Psoas muscle (tissue), 8 donors: Measurements from ENCODE around the gene FNDC3B. TPM values are rescaled to one million over a fixed set of nuclear protein-coding genes. Genes with fewer than 3 reads are reported as not detected.

Experiments
- ATAC-seq, 4 donors: fragments of 200-7000 bp; cut with Tn5 transposase; one replicate each; pipeline ENCODE4 v1.9.1; 2020; ENCODE audit warnings: moderate library complexity in 3 of 4, mild to moderate bottlenecking in 2 of 4
- DNase-seq, 2 donors: peaks; one replicate each; pipeline ENCODE4 v3.0.0-alpha.2; 2020
- H3K27ac ChIP-seq: fragments of 200-600 bp; one replicate; pipeline ENCODE4 v1.8.0; 2022
- H3K27me3 ChIP-seq, 3 donors: fragments of 200-600 bp in 1 of 3; one replicate each; pipeline versions ENCODE4 v1.6.1 to v1.8.0; 2013 to 2022; ENCODE audit warnings: low read length in 2 of 3, mild to moderate bottlenecking in 2 of 3, moderate library complexity in 1 of 3; ENCODE audit not compliant: insufficient read depth in 3 of 3
- H3K36me3 ChIP-seq, 2 donors: fragments of 200-600 bp in 1 of 2; one replicate each; pipeline versions ENCODE4 v1.6.1 to v1.8.0; 2013 to 2022; ENCODE audit warnings: low read depth in 1 of 2, mild to moderate bottlenecking in 1 of 2, moderate library complexity in 1 of 2; ENCODE audit not compliant: insufficient read depth in 1 of 2
- H3K4me1 ChIP-seq: fragments of 200-600 bp; one replicate; pipeline ENCODE4 v1.8.0; 2022
- H3K4me3 ChIP-seq: fragments of 200-600 bp; one replicate; pipeline ENCODE4 v1.8.0; 2022; ENCODE audit warnings: mild to moderate bottlenecking
- H3K9me3 ChIP-seq: fragments of 200-600 bp; one replicate; pipeline ENCODE4 v1.8.0; 2022
- CTCF ChIP-seq: fragments of 200-600 bp; IDR thresholded peaks from one replicate; pipeline ENCODE4 v1.8.0; 2022; ENCODE audit warnings: antibody characterized with exemption
- WGBS, 3 donors: extraction: QIAGEN DNeasy Blood & Tissue Kit; methylation state at CpG; one replicate each; pipeline versions ENCODE4 v1.1.6 to v1.1.7; 2013; 5-methylcytosine and 5-hydroxymethylcytosine counted together
- intact Hi-C, 2 donors: fragments of 100-400 bp; cut with DNase I; formaldehyde crosslinking; loops; one replicate each; pipeline versions ENCODE4 v1.11.0 to v1.14.2; 2022
- polyA plus RNA-seq, 3 donors: library from polyadenylated mRNA; stranded (reverse); fragments of 200-250 nt; gene quantifications; one replicate each; pipeline ENCODE4 v1.2.3, GENCODE V29; 2013
- total RNA-seq, 4 donors: library from RNA; stranded (reverse); fragmentation: NEBNext Ultra II Directional in 2 of 4; extraction: Animal tissue kit (Norgen Biotek cat#: 25700) in 2 of 4; gene quantifications; one replicate each; pipeline versions ENCODE4 v1.2.1 to v1.2.4, GENCODE V29; 2021 to 2023
- donor health status: healthy with polysubstance abuse.
- donor health status: DM: no; HTN: no; CAD: no; lungs with moderate emphysema.
- donor health status: Bipolar disorder and iron deficiency.
- donor health status: healthy.
- donor health status: DM: yes; HTN: yes; CAD: no.
- donor health status: DM: no; HTN: no; CAD: no.
- donor health status: DM: no; HTN: no; CAD: no.
- donor health status: DM: yes; HTN: yes; CAD: no.

The FNDC3B gene
- total and polyA plus RNA-seq, 7 donors: 12.4 to 133 (median 50.8) TPM

- no peaks in the 10 kb centered on the region for H3K36me3 ChIP-seq
- no peaks in the 10 kb centered on the region for H3K27me3 ChIP-seq
- 93 to 95% (median 94%) methylated on average over 3 of the region's 3 CpGs for WGBS, 3 donors
- no peaks in the 10 kb centered on the region for H3K4me1 ChIP-seq
- no peaks in the 10 kb centered on the region for H3K9me3 ChIP-seq
- no peak overlapping the region for H3K27ac ChIP-seq
- intact Hi-C loops: loop anchor here (10.0 kb wide), 2 partner anchors 305 to 445 kb away; no protein-coding TSS in a partner anchor
- no peak for TF ChIP-seq CTCF
- no peak overlapping the region for H3K4me3 ChIP-seq
- ATAC-seq (no peak), DNase-seq (no peak)
Measured at GRCh38 chr3:172029425-172030098, 9.8 kb upstream of the FNDC3B start.

GRCh38 chr3:172030181-172030580, 9.2 kb upstream of the FNDC3B start:
- Histone ChIP-seq H3K27me3 (no peaks in the 10 kb centered on the region), H3K9me3 (no peaks in the 10 kb centered on the region), H3K27ac (no peak overlapping the region), H3K36me3 (no peaks in the 10 kb centered on the region), H3K4me3 (no peak overlapping the region), H3K4me1 (no peaks in the 10 kb centered on the region)
- no peak for DNase-seq
- ATAC-seq: no peak
- TF ChIP-seq CTCF: no peak
- WGBS, 3 donors: 93 to 94% (median 94%) methylated on average over 2 of the region's 2 CpGs
- intact Hi-C loops: loop anchor here (10.0 kb wide), 2 partner anchors 305 to 445 kb away; no protein-coding TSS in a partner anchor

- no peak for ATAC-seq
- intact Hi-C loops: loop anchor here (10.0 kb wide), 2 partner anchors 303 to 443 kb away; no protein-coding TSS in a partner anchor
- Histone ChIP-seq H3K27me3 (no peaks in the 10 kb centered on the region), H3K36me3 (no peaks in the 10 kb centered on the region), H3K4me1 (no peaks in the 10 kb centered on the region), H3K4me3 (no peak overlapping the region), H3K9me3 (no peaks in the 10 kb centered on the region), H3K27ac (no peak overlapping the region)
- no peak for DNase-seq
- 72 to 78% (median 73%) methylated on average over 3 of the region's 3 CpGs for WGBS, 3 donors
- no peak for TF ChIP-seq CTCF
Measured at GRCh38 chr3:172031996-172032395, 7.4 kb upstream of the FNDC3B start.

- intact Hi-C loops: loop anchor here (10.0 kb wide), 2 partner anchors 301 to 441 kb away; no protein-coding TSS in a partner anchor
- no peaks in the 10 kb centered on the region for H3K4me1 ChIP-seq
- H3K27ac ChIP-seq: no peak overlapping the region
- DNase-seq (no peak), ATAC-seq (no peak)
- WGBS, 3 donors: 79 to 93% (median 89%) methylated on average over 2 of the region's 2 CpGs
- no peaks in the 10 kb centered on the region for H3K36me3 ChIP-seq
- no peaks in the 10 kb centered on the region for H3K27me3 ChIP-seq
- TF ChIP-seq CTCF: no peak
- no peaks in the 10 kb centered on the region for H3K9me3 ChIP-seq
- H3K4me3 ChIP-seq: no peak overlapping the region
Measured at GRCh38 chr3:172033396-172033795, 6.0 kb upstream of the FNDC3B start.
